Measurements from ENCODE around the gene TCOF1.

Gene TCOF1

GRCh38 chr5:150384701-150385100, 27.2 kb downstream of the TCOF1 start:
- Histone ChIP-seq H3K27me3 (ENCODE audit: control insufficient read depth, insufficient read depth, low read length) (no peaks in the 10 kb centered on the region), H3K4me3 (ENCODE audit: low read depth, low read length) (no peak overlapping the region), H3K9ac (ENCODE audit: low read depth, low read length) (no peak overlapping the region), H3K36me3 (ENCODE audit: control insufficient read depth, insufficient read depth, low read length) (peaks cover 75% of the 10 kb centered on the region), H3K4me1 (ENCODE audit: control insufficient read depth, insufficient read depth, low read length) (no peaks in the 10 kb centered on the region), H3K9me3 (ENCODE audit: control insufficient read depth, insufficient read depth, low read length) (no peaks in the 10 kb centered on the region)

GRCh38 chr5:150386024-150386855, 28.7 kb downstream of the TCOF1 start:
- peaks cover 73% of the 10 kb centered on the region for H3K36me3 ChIP-seq (ENCODE audit: control insufficient read depth, insufficient read depth, low read length)
- no peaks in the 10 kb centered on the region for H3K4me1 ChIP-seq (ENCODE audit: control insufficient read depth, insufficient read depth, low read length)
- H3K27me3 ChIP-seq (ENCODE audit: control insufficient read depth, insufficient read depth, low read length): no peaks in the 10 kb centered on the region
- H3K4me3 ChIP-seq (ENCODE audit: low read depth, low read length): no peak overlapping the region
- no peak overlapping the region for H3K9ac ChIP-seq (ENCODE audit: low read depth, low read length)
- no peaks in the 10 kb centered on the region for H3K9me3 ChIP-seq (ENCODE audit: control insufficient read depth, insufficient read depth, low read length)

- Histone ChIP-seq H3K36me3 (ENCODE audit: control insufficient read depth, insufficient read depth, low read length) (peaks cover 79% of the 10 kb centered on the region), H3K27me3 (ENCODE audit: control insufficient read depth, insufficient read depth, low read length) (no peaks in the 10 kb centered on the region), H3K9ac (ENCODE audit: low read depth, low read length) (no peak overlapping the region), H3K4me3 (ENCODE audit: low read depth, low read length) (no peak overlapping the region), H3K4me1 (ENCODE audit: control insufficient read depth, insufficient read depth, low read length) (no peaks in the 10 kb centered on the region), H3K9me3 (ENCODE audit: control insufficient read depth, insufficient read depth, low read length) (no peaks in the 10 kb centered on the region)
Observed at GRCh38 chr5:150389531-150390266, 32.2 kb downstream of the TCOF1 start.

GRCh38 chr5:150391064-150391834, 33.8 kb downstream of the TCOF1 start:
- H3K9ac ChIP-seq (ENCODE audit: low read depth, low read length): no peak overlapping the region
- H3K27me3 ChIP-seq (ENCODE audit: control insufficient read depth, insufficient read depth, low read length): no peaks in the 10 kb centered on the region
- H3K4me3 ChIP-seq (ENCODE audit: low read depth, low read length): no peak overlapping the region
- no peaks in the 10 kb centered on the region for H3K4me1 ChIP-seq (ENCODE audit: control insufficient read depth, insufficient read depth, low read length)
- H3K9me3 ChIP-seq (ENCODE audit: control insufficient read depth, insufficient read depth, low read length): no peaks in the 10 kb centered on the region
- peaks cover 81% of the 10 kb centered on the region for H3K36me3 ChIP-seq (ENCODE audit: control insufficient read depth, insufficient read depth, low read length)

DNA sequence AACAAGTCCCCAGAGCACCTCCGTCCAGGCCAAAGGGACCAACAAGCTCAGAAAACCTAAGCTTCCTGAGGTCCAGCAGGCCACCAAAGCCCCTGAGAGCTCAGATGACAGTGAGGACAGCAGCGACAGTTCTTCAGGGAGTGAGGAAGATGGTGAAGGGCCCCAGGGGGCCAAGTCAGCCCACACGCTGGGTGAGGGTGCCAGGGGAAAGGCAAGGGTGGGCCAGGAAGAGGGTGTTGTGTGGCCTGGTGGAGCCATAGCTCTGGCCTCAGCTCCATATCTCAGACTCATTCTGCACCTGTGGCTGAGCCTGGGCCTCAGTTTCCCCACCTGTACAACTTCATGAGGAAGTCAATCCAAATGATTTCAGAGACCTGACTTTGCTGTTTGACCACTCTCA, 34.5 kb downstream of the TCOF1 start:
- Histone ChIP-seq H3K36me3 (ENCODE audit: control insufficient read depth, insufficient read depth, low read length) (peaks cover 79% of the 10 kb centered on the region), H3K27me3 (ENCODE audit: control insufficient read depth, insufficient read depth, low read length) (no peaks in the 10 kb centered on the region), H3K9me3 (ENCODE audit: control insufficient read depth, insufficient read depth, low read length) (no peaks in the 10 kb centered on the region), H3K4me3 (ENCODE audit: low read depth, low read length) (no peak overlapping the region), H3K4me1 (ENCODE audit: control insufficient read depth, insufficient read depth, low read length) (no peaks in the 10 kb centered on the region), H3K9ac (ENCODE audit: low read depth, low read length) (no peak overlapping the region)

GRCh38 chr5:150392680-150393079, 35.2 kb downstream of the TCOF1 start:
- no peaks in the 10 kb centered on the region for H3K9me3 ChIP-seq (ENCODE audit: control insufficient read depth, insufficient read depth, low read length)
- H3K27me3 ChIP-seq (ENCODE audit: control insufficient read depth, insufficient read depth, low read length): no peaks in the 10 kb centered on the region
- no peak overlapping the region for H3K9ac ChIP-seq (ENCODE audit: low read depth, low read length)
- no peak overlapping the region for H3K4me3 ChIP-seq (ENCODE audit: low read depth, low read length)
- H3K36me3 ChIP-seq (ENCODE audit: control insufficient read depth, insufficient read depth, low read length): peaks cover 82% of the 10 kb centered on the region
- no peaks in the 10 kb centered on the region for H3K4me1 ChIP-seq (ENCODE audit: control insufficient read depth, insufficient read depth, low read length)

- H3K9ac ChIP-seq (ENCODE audit: low read depth, low read length): no peak overlapping the region
- no peaks in the 10 kb centered on the region for H3K4me1 ChIP-seq (ENCODE audit: control insufficient read depth, insufficient read depth, low read length)
- H3K36me3 ChIP-seq (ENCODE audit: control insufficient read depth, insufficient read depth, low read length): peaks cover 80% of the 10 kb centered on the region
- no peaks in the 10 kb centered on the region for H3K27me3 ChIP-seq (ENCODE audit: control insufficient read depth, insufficient read depth, low read length)
- H3K4me3 ChIP-seq (ENCODE audit: low read depth, low read length): no peak overlapping the region
- no peaks in the 10 kb centered on the region for H3K9me3 ChIP-seq (ENCODE audit: control insufficient read depth, insufficient read depth, low read length)
Observed at GRCh38 chr5:150393096-150393645, 35.7 kb downstream of the TCOF1 start.

DNA sequence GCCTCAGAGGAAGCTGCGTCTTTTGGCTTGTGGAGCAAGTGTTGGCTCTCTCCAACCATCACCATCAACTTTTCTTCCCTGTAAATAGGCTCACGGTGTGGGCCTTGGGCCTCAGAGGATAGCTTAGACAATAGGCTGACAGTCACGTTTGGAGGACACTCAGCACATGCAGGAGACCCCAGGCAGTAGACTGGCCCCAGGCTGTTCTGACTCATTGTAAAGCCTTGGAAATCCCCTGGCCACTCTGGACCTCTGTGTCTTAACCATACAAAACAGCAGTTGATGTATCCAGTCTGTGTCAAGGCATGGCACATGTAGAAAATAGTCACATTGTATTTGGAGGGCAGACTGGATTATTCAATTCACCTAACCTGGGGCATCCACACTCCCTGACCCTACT, 36.6 kb downstream of the TCOF1 start:
- Histone ChIP-seq H3K9ac (ENCODE audit: low read depth, low read length) (no peak overlapping the region), H3K36me3 (ENCODE audit: control insufficient read depth, insufficient read depth, low read length) (peaks cover 80% of the 10 kb centered on the region), H3K4me1 (ENCODE audit: control insufficient read depth, insufficient read depth, low read length) (no peaks in the 10 kb centered on the region)

GRCh38 chr5:150394912-150395687, 37.6 kb downstream of the TCOF1 start:
- Histone ChIP-seq H3K4me1 (ENCODE audit: control insufficient read depth, insufficient read depth, low read length) (no peaks in the 10 kb centered on the region), H3K9me3 (ENCODE audit: control insufficient read depth, insufficient read depth, low read length) (no peaks in the 10 kb centered on the region), H3K9ac (ENCODE audit: low read depth, low read length) (no peak overlapping the region), H3K36me3 (ENCODE audit: control insufficient read depth, insufficient read depth, low read length) (peaks cover 80% of the 10 kb centered on the region), H3K4me3 (ENCODE audit: low read depth, low read length) (no peak overlapping the region), H3K27me3 (ENCODE audit: control insufficient read depth, insufficient read depth, low read length) (no peaks in the 10 kb centered on the region)

More for the DNA sequence above, 36.6 kb downstream of the TCOF1 start:
- Histone ChIP-seq H3K4me3 (ENCODE audit: low read depth, low read length) (no peak overlapping the region), H3K27me3 (ENCODE audit: control insufficient read depth, insufficient read depth, low read length) (no peaks in the 10 kb centered on the region), H3K9me3 (ENCODE audit: control insufficient read depth, insufficient read depth, low read length) (no peaks in the 10 kb centered on the region)

- H3K4me3 ChIP-seq (ENCODE audit: low read depth, low read length): no peak overlapping the region
- H3K9ac ChIP-seq (ENCODE audit: low read depth, low read length): no peak overlapping the region
- no peaks in the 10 kb centered on the region for H3K27me3 ChIP-seq (ENCODE audit: control insufficient read depth, insufficient read depth, low read length)
- H3K9me3 ChIP-seq (ENCODE audit: control insufficient read depth, insufficient read depth, low read length): no peaks in the 10 kb centered on the region
- peaks cover 84% of the 10 kb centered on the region for H3K36me3 ChIP-seq (ENCODE audit: control insufficient read depth, insufficient read depth, low read length)
- no peaks in the 10 kb centered on the region for H3K4me1 ChIP-seq (ENCODE audit: control insufficient read depth, insufficient read depth, low read length)
Observed at GRCh38 chr5:150395688-150395975, 38.1 kb downstream of the TCOF1 start.

DNA sequence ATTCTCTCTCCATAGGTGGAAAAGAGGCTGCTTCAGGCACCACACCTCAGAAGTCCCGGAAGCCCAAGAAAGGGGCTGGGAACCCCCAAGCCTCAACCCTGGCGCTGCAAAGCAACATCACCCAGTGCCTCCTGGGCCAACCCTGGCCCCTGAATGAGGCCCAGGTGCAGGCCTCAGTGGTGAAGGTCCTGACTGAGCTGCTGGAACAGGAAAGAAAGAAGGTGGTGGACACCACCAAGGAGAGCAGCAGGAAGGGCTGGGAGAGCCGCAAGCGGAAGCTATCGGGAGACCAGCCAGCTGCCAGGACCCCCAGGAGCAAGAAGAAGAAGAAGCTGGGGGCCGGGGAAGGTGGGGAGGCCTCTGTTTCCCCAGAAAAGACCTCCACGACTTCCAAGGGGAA, 38.8 kb downstream of the TCOF1 start:
- H3K4me3 ChIP-seq (ENCODE audit: low read depth, low read length): no peak overlapping the region
- no peaks in the 10 kb centered on the region for H3K27me3 ChIP-seq (ENCODE audit: control insufficient read depth, insufficient read depth, low read length)
- peaks cover 84% of the 10 kb centered on the region for H3K36me3 ChIP-seq (ENCODE audit: control insufficient read depth, insufficient read depth, low read length)
- no peaks in the 10 kb centered on the region for H3K9me3 ChIP-seq (ENCODE audit: control insufficient read depth, insufficient read depth, low read length)
- no peaks in the 10 kb centered on the region for H3K4me1 ChIP-seq (ENCODE audit: control insufficient read depth, insufficient read depth, low read length)
- H3K9ac ChIP-seq (ENCODE audit: low read depth, low read length): no peak overlapping the region

Measured in iPS-15b (cell line).